ENCODE data around the gene ENTREP3.

GRCh38 chr1:155285063-155285462 lies 29.8 kb upstream of the ENTREP3 start:
- TF ChIP-seq POLR2A (IDR thresholded peaks at IDR 0.05) (no peak), CTCF (IDR thresholded peaks at IDR 0.05) (no peak), POLR2AphosphoS5 (IDR thresholded peaks at IDR 0.05) (no peak)

Data from stomach (tissue), 4 donors.